GM19395 (cell line): ENCODE data around the gene RAB11B.
"Not testable (repeated sequence)": the region's sequence is repeated elsewhere in the genome, so short reads cannot be mapped to it uniquely, and the experiment has no call there.

ENCODE experiments used
- ATAC-seq: cut with Tn5 transposase; IDR thresholded peaks from one replicate; pipeline ENCODE4 v1.9.1; 2021; ENCODE audit warnings: mild to moderate bottlenecking, moderate library complexity; ENCODE audit not compliant: unreplicated experiment

Gene RAB11B

DNA sequence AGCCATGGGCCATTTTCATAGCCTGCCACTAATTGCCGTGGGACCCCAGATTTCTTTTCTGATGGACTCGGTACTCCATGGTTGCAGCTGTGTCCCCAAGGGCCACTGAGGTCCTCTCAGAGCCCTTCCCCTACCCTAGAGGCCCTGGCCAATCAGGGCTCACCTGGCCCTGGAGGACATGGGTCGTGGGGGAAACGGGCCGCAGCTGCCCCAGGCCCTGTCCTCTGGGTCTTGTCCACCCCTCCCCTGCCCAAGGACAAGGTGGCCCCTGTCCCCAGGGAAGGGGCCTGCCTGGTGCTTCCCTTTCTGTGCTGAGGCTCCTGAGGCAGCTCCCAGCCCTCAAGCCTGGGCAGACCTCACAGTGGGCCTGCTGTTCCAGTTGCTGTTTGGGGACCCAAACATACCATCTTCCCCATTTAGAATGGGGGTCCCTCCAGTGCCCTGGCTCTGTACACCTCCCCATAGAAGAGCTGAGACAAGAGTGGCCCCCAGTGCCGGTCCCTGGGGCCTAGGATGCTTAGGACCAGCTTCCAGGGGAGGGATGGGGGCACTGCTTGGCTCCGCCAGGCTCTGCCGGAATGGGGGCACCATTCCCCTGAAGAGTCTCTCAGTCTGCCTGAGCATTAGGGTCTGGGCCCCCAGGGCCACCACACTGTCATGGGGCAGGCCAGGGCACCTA lies 3.2 kb downstream of the RAB11B start:
- ATAC-seq = no peak

DNA sequence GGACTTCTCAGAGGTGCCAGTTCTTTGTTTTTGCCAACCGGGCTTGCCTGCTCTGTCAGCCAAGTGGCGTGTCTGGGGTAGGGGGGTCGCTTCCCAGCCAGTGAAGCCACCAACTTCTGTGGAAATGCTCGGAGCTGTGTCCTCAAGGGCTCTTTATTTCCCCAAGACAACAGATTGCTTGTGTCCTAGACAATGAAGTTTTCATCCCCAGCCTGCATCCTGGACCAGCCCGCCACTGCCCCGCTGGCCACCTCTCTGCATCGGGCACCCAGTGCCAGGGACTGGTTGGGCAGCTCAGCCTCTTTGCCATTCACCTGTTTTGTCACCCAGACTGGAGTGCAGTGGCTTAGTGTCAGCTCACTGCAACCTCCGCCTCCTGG lies 3.7 kb downstream of the RAB11B start:
- no peak for ATAC-seq

DNA sequence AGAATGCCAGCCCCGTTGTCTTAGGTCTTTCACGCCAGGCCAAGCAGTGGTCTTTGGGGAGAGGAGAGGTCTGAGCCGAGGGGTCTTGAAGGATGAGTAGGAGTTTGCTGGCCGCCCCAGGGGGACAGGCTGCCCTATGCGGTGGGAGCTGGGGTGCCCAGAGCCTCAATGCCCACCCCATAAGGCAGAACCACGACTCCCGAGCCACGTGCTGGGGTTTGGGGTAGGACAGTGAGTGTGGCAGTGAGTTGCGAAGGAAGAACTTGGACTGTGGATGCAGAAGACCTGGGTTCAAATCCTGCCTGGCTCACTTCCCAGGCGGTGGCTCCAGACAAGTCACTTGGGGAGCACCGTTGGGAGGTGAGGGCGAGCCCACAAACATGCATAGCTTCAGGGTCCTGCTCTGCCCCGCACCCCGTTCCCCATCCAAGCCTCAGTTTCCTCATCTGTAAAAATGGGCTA lies 5.5 kb downstream of the RAB11B start:
- ATAC-seq = no peak

DNA sequence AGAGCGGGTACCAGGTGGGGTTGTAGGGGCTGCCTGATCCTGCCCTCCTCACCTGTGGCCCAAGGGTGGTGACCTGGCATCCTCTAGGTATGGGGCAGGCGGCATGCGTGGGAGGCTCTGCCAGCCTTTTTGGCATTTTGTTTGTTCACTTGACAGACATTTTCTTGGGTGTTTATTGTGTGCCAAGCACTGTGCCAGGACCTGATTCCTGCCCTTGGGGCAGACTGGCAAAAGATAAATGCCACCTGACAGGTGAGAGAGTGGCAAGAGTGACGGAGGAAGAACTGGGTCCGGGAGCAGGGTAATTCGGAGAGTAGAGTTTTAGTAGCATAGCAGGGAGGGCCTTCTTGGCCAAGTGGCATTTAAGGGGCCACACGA lies 6.0 kb downstream of the RAB11B start:
- no peak for ATAC-seq

DNA sequence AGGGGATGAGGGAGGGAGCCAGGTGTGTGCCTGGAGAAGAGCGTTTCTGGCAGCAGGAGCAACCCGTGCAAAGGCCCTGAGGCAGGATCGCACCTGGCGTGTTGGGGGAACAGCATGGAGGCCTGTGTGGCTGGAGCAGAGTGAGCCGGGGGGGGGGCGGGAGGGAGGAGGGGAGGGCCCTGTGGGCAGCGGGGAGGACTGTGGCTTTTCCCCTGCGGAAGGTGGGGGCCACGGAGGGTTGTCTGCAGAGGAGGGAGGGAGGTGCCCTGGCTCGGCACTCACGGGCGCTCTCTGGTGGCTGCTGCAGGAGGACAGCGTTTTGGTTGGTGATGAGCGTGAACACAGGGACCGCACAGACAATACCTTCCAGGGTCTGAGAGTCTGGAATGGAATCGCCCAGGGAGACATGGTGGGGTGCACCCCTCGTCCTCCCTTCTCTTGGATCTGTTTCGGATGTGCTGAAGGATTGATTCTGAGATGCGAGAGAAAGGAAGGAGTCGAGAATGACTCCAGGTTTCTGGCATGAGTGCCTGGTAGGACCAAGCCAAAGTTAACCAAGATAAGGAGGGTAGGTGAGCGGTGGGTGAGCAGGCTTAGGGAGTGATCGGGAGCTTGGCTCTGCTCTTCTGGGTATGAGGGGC lies 6.5 kb downstream of the RAB11B start:
- no peak for ATAC-seq

DNA sequence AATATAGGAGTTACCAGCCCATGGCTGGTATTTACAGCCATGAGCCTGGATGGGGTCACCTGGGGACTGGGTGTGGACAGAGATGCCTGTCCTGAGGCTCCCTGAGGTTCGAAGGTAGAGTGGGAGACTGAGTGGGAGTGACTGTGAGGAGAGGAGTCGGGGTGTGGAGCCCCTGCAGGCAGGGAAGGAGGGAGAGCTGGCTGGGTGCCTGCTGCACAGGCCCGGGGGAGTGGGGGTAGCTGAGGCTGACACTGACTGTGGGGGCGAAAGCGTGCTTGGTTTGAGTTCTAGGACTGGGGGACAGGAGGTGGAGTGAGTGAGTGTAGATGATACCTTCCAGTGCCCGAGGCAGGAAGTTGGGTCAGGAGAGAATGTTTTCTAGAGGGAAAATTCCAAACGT lies 7.1 kb downstream of the RAB11B start:
- no peak for ATAC-seq

DNA sequence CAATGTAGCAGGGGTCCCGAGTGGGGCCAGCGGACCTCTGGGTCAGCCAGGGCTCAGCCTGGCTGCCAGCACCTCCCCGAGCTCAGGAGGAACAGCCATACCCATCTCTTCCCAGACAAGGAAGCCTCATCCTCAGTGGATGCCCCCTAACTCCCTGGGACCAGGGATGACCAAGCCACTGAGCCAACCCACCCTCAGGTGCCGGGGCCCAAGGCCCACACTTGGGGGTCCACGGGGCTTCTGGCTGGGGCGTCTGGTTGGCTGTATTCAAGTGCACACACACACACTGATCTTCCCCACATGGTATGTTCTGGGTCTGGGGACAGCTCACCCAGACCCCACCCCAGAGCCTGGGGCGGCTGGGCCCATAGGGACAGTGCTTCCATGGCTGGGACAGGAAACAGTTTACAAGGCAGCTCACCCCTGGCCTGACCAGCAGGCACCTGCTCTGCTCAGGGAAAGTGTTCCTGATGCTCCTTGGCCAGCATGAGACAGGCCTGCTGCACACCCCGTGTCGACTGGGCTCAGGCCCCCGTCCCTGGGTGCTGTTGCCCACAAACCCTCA lies 7.7 kb downstream of the RAB11B start:
- ATAC-seq = no peak

DNA sequence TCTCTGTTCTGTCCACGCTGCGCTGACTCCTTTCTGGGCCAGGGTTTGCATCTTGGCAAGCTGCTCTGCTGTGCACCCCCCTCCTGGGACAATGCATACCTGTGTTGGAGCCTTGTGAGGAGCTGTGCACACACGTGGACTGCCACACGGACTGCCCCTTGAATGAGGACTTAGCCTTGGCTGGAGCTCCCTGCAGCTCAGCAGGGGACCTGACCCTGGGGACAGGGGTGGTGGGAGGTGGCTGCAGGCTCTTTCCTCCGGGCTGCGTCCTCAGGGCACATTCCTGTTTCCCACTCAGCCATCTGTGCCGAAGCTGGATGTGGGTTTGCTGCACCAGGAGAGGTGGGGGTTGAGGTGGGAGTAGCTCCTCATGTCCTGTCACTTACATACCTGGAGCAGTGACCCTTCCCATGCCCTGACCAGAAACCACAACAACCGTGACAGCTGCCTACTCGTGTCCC lies 8.2 kb downstream of the RAB11B start:
- no peak for ATAC-seq

DNA sequence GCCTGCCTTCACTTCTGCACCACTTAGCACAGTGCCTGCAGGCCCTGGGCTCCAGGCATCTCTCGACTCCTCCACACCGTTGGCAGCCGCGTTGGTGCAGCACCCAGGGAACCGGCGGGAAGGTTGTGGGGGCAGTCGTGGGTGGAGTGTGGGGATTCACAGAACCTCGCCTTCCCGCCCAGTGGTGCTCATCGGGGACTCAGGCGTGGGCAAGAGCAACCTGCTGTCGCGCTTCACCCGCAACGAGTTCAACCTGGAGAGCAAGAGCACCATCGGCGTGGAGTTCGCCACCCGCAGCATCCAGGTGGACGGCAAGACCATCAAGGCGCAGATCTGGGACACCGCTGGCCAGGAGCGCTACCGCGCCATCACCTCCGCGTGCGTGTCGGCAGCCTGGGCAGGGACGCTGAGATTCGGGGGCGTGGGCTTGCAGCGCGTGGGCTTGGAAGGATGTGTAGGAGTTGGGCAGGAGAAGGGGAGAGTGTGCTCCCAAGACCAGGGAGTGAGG lies 9.6 kb downstream of the RAB11B start:
- ATAC-seq = no peak

DNA sequence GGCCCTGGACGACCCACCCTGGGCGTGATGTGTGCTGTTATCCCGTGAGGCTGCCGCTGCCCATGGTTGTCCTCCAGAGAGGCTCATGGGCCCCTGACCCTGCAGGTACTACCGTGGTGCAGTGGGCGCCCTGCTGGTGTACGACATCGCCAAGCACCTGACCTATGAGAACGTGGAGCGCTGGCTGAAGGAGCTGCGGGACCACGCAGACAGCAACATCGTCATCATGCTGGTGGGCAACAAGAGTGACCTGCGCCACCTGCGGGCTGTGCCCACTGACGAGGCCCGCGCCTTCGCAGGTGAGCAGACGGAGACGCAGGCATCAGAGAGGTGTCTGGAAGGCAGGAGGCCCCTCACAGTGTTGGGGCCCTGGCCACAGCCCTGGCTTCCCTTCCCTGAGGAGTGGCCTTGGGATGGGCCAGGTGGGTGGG lies 11.8 kb downstream of the RAB11B start:
- ATAC-seq = no peak

DNA sequence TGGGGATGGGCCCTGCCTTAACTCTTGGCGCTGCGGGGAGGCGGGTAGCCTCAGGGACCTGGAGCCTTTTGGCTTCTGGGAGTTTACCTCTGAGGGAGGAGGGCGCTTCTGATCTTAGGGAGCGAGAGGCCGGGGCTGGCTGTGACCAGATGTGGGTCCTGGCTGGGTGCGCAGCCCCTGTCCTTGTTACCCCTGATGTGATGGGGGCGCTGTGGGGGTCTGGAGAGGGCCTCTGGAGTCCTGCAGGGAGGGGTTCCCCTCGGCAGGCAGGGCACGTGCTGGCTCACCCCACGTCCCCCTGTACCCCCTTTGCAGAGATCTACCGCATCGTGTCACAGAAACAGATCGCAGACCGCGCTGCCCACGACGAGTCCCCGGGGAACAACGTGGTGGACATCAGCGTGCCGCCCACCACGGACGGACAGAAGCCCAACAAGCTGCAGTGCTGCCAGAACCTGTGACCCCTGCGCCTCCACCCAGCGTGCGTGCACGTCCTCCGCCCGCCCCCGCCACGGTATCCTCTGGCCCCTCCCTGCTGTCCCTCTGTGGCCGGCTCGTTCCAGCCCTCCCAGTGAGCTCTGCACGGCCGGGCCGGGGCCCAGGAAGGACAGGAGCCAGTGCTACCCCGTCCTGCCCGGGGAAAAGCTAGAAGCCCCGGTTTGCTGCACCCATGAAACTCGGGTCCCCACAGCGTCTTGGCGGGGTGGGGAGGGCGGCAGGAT lies 13.1 kb downstream of the RAB11B start:
- ATAC-seq = no peak

DNA sequence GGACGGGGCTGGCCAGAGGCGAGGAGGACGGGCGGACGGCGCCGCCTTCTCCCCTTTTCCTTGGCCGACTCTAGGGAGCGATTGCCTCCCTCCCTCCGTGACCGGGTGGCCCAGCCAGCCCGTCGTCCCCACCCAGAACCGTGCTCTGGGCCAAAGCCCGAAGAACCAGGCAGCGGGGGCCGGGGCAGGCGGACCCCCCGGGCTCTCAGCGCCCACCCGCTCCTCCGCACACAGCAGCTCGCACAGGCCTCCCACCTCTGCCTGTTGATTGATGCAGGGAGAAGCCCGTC lies 13.6 kb downstream of the RAB11B start:
- no peak for ATAC-seq

DNA sequence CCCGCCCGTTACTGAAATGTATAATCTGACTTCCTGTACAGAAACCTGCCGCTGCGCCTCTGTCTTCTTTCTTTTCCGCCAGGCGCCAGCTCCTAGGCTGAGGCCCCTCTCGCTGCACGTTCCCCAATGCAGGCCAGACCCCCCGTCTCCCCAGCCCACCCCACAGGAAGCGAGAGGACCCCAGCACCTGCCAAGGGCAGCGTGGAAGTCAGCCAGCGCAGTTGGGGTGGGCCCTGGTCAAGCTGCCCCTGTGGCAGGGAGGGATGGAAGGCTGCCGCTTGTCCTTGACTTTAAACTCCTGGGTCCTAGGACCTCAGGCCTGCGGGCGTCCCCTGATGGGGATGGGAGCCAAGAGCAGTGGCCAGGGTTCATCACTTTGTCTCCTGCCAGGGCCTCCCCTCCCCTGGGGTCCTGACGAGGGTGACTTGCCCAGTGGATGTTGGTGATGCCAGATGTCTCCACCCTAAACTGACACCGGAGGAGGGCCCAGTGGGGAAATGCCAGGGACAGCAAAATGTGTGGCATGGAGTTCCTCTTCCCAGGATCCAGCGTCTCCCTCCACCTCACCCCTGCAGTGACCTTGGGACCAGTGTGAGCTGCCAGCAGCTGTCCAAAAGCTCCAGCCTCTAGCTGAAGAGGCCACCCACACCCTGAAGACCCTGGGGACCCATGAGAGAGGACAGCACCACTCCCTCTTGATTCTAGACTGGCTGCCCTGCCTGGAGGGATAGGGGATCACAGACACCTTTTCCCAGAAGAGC lies 14.4 kb downstream of the RAB11B start:
- ATAC-seq = no peak

DNA sequence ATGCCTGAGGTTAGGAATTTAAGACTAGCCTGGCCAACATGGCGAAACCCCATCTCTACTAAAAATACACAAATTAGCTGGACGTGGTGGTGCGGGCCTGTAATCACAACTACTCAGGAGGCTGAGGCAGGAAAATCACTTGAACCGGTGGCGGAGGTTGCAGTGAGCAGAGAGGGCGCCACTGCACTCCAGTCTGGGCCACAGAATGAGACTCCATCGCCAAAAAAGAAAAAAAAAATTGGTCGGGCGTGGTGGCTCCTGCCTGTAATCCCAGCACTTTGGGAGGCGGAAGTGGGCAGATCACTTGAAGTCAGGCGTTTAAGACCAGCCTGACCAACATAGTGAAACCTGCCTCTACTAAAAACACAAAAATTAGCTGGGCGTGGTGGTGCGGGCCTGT lies 20.6 kb downstream of the RAB11B start:
- ATAC-seq = not testable (repeated sequence)

DNA sequence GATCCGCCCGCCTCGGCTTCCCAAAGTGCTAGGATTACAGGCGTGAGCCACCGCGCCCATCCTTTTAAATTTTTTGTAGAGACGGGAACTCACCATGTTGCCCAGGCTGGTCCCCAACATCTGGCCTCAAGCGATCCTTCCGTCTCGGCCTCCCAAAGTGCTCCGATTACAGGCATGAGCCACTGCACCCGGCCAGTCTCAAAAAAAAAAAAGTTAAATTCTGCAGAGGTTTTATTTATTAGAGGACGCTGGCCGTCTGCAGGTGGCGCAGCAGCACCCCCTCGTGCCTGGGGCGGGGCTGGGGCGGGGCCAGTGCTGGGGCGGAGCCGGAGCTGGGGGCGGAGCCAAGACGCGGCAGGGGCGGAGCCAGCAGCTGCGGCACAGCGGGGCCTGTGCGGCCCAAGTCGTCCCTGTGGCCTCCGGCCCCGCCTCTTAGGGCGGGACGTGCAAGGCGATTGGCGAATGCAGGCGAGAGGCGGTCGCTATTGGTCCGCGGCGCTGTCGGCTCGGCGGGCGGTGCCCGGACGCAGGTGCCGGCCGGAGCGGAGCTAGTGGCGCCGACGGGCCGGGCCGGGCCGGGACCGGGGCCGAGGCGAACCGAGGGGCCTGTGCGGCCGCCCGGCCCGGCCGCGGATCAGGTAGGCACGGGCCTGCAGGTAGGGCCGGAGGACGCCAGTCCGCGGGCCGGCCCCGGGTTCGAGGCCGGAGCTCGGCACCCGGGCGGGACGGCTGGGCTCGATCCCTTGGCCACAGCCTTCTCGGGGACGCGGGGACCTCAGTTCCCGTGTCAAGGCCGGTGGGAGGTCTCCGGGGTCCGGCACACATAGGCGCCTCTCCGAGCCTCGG lies 22.8 kb downstream of the RAB11B start, which contains the start of gene MARCHF2:
TSS of gene MARCHF2 (plus strand) at position 523 of the 846 bp plus-strand sequence. CDS start 8,536 bp downstream, outside the sequence.
- peak; percentile 96 for ATAC-seq

DNA sequence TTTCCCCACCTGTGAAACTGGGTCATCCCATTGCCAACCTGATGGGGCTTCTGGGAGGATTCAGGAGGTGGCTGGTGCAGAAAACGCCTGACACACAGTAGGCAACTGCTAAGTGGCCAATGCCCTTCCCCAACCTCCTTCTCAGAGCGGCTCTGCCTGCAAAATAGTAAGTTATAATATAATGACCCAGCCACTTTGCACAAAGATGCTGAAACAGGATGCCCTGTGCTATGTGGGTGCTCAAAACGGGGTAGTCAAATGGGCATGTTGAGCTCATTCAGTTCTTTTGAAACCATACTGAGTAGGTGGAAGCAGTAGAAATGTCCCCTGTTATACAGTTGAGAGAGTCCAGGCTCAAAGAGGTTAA lies 23.5 kb downstream of the RAB11B start:
- ATAC-seq = no peak

DNA sequence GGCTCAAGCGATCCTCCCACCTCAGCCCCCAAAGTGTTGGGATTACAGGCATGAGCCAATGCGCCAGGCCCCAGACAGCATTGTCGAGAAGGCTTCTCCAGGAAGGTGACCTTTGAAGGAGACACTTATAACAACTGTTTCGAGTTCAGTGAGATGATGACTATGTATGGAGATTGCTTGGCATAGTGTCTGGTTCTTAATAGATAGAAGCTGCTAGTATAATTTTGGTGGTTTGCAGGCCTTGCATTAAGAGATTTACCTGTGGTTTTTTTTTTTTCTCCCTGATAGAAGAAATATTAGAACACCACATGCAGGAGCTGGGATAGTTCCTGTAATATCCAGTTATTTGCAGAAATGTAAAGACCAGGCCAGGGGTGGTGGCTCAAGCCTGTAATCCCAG lies 26.6 kb downstream of the RAB11B start:
- no peak for ATAC-seq

DNA sequence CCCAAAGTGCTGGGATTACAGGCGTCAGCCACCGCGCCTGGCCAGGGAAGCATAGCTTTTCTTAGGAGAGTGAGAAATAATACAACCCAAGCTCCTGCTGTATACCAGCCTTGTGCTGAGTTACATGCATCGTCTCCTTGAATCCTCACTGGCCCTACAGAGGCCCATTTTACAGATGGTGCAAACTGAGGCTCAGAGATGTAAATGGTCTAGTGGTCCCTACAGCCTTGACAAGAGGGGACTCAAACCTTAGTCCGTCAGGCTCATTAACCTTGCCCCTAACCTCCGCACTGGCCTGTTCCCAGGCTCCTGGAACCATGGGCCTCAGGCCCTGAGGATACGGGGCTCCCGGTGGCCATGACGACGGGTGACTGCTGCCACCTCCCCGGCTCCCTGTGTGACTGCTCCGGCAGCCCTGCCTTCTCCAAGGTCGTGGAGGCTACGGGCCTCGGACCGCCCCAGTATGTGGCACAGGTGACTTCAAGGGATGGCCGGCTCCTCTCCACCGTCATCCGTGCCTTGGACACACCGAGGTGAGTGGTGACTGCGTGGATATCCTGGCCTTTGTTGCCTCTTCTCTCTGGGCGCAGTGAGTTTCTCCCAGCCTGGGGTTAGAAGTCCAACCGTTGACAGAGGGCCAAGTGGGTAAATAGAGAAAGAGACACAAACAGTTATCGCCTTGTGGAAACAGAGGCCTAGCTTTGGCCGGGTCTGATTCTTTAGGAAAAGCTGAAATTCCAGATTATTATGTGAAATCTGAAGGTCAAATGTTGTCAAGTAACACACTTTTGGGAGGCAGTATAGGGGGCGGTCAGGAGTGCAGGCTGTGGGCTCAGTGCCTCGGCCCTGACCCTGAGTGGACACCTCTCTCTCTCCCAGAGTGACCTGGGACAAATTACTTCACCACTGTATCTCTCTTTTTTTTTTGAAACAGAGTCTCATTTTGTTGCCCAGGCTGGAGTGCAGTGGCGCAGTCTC lies 31.6 kb downstream of the RAB11B start:
- ATAC-seq = no peak

DNA sequence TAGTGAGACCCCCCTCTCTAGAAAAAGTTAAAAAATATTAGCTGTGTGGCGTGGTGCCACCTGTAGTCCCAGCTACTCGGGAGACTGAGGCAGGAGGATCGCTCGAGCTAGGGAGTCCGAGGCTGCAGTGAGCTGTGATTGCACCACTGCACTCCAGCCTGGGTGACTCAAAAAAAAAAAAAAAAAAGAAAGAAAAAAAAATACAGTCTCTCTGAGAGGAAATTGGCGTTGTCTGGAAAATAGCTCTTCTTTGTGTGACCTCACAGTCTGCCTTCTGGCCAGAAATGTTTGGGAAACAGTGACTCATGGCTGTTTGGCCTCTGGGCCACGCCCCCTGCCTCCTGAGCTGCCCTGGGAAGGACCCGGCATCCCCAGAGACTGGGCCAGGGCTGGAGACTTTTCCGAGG lies 33.7 kb downstream of the RAB11B start:
- ATAC-seq = no peak
